Rectal smooth muscle tissue (tissue), 1 donor: ENCODE results near the gene IFIT1B.
"Not testable (repeated sequence)": the region's sequence is repeated elsewhere in the genome, so short reads cannot be mapped to it uniquely, and the experiment has no call there.

ENCODE experiments used
- H3K27ac ChIP-seq: one replicate; pipeline ENCODE4 v1.7.0; 2013; ENCODE audit warnings: low read depth, low read length, inconsistent platforms
- H3K27me3 ChIP-seq: one replicate; pipeline ENCODE4 v1.7.0; 2013; ENCODE audit warnings: low read length; ENCODE audit not compliant: control insufficient read depth, insufficient read depth
- H3K36me3 ChIP-seq: one replicate; pipeline ENCODE4 v1.7.0; 2013; ENCODE audit warnings: low read length; ENCODE audit not compliant: control insufficient read depth, insufficient read depth
- H3K4me1 ChIP-seq: one replicate; pipeline ENCODE4 v1.7.0; 2013; ENCODE audit warnings: low read length; ENCODE audit not compliant: control insufficient read depth, insufficient read depth
- H3K4me3 ChIP-seq: one replicate; pipeline ENCODE4 v1.7.0; 2013; ENCODE audit warnings: low read length
- H3K9ac ChIP-seq: one replicate; pipeline ENCODE4 v1.7.0; 2013; ENCODE audit warnings: low read length

IFIT1B gene

DNA sequence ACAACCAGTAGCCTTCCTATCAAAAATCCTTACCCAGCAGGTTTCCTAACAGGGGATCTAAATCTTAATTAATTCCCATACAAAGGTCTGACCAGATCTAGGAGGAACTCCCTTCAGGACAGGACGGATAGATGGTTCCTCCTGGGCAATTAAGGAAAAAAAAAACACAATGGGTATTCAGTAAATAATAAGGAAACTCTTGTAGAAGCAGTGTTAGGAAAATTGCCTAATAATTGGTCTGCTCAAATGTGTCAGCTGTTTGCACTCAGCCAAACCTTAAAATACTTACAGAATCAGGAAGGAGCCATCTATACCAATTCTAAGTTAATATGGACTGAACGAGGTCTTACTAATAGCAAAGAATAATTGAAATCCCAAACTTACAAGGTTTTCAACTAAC, 33.3 kb downstream of the IFIT1B start:
- not testable (repeated sequence) for H3K27me3 ChIP-seq, H3K36me3 ChIP-seq, H3K4me1 ChIP-seq, H3K27ac ChIP-seq, H3K9ac ChIP-seq, H3K4me3 ChIP-seq

DNA sequence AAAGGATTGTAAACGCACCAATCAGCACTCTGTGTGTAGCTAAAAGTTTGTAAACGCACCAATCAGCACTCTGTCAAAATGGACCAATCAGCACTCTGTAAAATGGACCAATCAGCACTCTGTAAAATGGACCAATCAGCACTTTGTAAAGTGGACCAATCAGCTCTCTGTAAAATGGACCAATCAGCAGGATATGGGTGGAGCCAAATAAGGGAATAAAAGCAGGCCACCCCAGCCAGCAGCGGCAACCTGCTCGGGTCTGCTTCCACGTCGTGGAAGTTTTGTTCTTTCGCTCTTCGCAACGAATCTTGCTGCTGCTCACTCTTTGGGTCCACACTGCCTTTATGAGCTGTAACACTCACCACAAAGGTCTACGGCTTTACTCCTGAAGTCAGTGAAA, 34.4 kb downstream of the IFIT1B start:
- not testable (repeated sequence) for H3K4me3 ChIP-seq, H3K4me1 ChIP-seq, H3K27me3 ChIP-seq

DNA sequence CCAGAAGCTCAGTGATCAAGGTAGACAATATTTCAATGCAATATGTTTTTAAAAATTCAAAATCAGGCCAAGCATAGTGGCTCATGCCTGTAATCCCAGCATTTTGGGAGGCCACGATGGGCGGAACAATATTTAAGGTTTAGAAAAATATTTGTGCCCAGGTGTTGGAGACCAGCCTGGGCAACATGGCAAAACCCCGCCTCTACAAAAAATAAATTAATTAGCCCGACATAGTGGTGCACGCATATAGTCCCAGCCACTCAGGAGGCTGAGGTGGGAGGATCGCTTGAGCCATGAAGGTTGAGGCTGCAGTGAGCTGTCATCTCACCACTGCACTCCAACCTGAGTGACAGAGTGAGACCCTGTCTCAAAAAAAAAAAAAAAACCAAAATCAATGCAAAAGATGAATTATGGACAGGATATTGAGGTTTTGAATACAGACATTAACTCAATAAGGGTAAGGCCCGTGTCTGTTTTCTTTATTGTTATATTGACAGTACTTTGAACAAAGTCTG, 35.6 kb downstream of the IFIT1B start:
- Histone ChIP-seq H3K27ac (peak overlapping the region; percentile 90), H3K4me1 (peaks cover 7% of the 10 kb centered on the region), H3K27me3 (no peaks in the 10 kb centered on the region), H3K36me3 (peaks cover 3% of the 10 kb centered on the region), H3K4me3 (peak overlapping the region; percentile 78), H3K9ac (no peak overlapping the region)

More for the DNA sequence above, 34.4 kb downstream of the IFIT1B start:
- H3K36me3 ChIP-seq, H3K9ac ChIP-seq, H3K27ac ChIP-seq: not testable (repeated sequence)

DNA sequence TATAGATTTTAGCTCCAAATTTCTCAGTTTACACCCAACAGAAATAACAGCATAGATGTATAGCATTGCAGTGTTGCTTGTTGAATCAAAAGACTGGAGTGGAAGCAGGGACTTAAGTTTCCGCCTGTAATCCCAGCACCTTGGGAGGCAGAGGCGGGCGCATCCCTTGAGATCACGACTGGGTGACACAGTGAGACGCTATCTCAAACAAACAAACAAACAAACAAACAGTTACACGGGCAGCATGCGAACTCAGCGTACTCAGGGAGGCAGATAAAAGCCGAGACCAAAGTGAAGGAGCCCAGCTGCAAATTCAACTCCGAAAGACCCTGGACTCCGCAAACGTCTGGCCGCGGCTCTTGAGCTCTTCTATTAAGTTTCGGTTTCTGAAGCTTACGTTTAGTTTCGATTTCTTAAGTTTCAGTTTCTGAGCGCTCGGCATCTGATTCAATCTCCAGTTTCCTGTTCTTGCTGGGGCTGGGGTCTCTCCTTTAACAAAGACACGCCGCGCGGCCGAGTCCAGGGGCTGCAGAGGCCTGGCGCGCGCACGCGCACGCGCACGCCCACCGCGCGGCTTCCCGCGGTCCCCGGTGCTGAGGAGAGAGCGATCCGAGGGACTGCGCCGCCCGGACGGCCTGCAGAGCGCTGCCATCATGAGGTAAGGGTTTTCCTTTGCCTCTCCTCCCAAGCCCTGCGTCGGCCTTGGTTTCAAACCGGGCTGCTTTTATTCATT, 36.5 kb downstream of the IFIT1B start, which contains the start of gene IFIT5:
IFIT5 (plus strand) TSS at position 423 of the 733 bp plus-strand sequence; CDS start at position 654, 231 bp downstream.
- peaks cover 7% of the 10 kb centered on the region for H3K4me1 ChIP-seq
- H3K27ac ChIP-seq = peak within 1 kb of the TSS; percentile 90
- H3K4me3 ChIP-seq = peak within 1 kb of the TSS; percentile 78
- H3K9ac ChIP-seq = peak within 1 kb of the TSS; percentile 68
- no peaks in the 10 kb centered on the region for H3K27me3 ChIP-seq
- peaks cover 3% of the 10 kb centered on the region for H3K36me3 ChIP-seq

DNA sequence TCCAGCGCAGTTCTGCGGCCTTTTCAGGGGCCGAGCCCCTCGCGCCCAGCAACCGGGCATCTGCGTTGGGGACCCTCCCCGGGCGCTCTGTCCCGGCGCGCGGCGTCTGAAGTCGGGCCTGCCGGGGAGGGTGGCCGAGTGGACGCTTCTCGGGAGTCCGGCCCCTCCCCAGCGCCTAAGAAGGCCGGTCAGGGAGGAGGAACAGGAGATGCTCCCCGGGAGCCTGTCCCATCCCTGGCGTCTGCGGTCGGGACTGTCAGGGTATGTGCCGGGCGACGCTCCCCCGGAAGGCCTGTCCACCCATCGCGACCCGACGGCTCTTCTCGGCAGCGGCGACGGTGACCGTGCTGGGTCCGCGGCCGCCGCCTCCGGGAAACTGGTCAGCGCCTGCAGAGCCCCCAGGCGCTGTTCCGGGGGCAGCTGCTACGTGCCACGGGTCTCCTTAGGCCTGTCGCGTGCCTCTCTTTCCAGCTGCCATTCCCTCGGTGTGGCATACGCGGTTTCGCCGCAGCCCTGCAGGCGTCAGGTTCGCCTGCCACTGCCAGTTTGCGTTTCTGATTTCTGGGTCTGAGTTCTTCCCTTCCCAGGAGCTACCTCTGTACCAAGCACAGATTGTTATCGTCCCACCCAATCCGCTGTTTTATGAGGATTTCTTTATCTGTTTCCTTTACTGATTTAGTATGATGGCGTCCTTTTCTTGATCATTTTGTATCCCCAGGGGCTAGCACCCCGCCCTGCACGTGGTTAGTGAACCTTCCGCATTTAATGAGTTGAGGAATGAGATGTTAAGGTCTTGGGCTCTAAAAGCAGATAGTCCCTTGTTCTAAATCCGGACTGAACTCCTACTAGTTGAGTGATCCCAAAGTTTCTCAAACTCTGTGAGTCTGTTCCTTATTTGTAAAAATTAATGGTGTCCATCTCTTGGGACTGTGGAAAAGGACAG, 37.3 kb downstream of the IFIT1B start:
- H3K9ac ChIP-seq = peak overlapping the region; percentile 68
- peaks cover 3% of the 10 kb centered on the region for H3K36me3 ChIP-seq
- peaks cover 7% of the 10 kb centered on the region for H3K4me1 ChIP-seq
- no peaks in the 10 kb centered on the region for H3K27me3 ChIP-seq
- peak overlapping the region; percentile 90 for H3K27ac ChIP-seq
- H3K4me3 ChIP-seq = peak overlapping the region; percentile 78

DNA sequence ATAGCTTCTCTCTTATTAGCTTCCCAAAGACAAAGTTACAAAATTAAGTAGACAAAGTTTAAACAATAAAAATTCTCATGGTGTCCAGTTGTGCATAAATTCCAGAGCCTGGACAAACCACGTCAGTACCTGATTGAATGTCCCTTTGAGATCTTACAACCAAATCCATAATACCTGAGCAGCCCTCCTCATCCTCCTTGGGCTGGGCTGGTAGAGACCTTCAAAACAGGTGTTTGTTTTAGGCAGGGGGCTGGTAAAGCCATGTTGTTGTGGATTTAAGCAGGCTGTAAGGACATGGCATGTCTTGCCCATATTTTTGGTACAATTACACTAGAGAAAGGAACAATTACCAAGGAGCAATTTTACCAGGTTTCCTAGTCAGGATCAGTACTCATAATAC, 38.6 kb downstream of the IFIT1B start:
- H3K4me1 ChIP-seq = peaks cover 7% of the 10 kb centered on the region
- H3K27ac ChIP-seq = no peak overlapping the region
- no peak overlapping the region for H3K4me3 ChIP-seq
- no peaks in the 10 kb centered on the region for H3K27me3 ChIP-seq
- H3K9ac ChIP-seq = no peak overlapping the region
- peaks cover 3% of the 10 kb centered on the region for H3K36me3 ChIP-seq

DNA sequence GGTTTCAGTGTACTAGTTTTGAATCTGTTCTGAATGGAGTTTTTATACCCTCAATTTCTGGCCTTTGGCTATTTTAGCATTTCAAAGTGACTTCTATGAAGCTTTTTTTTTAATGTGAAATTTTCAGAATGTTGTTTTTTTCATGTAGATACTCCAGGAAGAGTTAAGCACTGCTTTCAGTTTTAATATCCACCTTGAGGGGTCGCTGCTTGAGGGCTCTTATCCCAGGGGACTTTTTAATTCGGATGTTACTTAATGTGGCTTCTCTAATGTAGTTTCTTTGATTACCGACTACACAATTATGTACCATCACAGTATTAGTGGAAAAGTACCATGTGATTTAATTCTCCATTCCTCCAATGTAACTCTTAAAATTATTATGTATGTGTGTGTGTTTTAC, 41.7 kb downstream of the IFIT1B start:
- Histone ChIP-seq H3K27ac (no peak overlapping the region), H3K9ac (no peak overlapping the region), H3K4me3 (no peak overlapping the region), H3K27me3 (no peaks in the 10 kb centered on the region), H3K4me1 (peaks cover 3% of the 10 kb centered on the region), H3K36me3 (peaks cover 3% of the 10 kb centered on the region)

DNA sequence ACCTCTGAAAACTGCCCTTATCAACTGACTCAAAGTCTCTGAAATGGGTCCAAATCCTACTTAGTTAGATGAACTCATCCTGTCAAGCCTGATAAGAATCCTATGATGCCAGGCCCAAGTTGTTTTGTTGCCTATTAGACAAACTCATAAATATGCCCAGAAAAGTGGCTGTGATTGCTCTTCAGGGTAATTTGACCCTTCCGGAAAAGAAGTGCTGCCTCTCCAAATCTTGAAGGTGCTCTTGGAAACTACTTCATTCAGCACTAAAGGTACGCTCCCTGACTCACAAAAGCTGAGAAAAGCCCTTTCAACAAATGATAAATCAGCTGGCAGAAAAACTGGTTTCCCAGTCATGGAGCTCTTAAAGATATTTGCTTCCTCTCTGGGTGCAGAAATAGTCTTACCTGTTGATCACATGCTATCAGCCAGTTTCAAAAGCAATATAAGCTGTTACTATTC, 43.2 kb downstream of the IFIT1B start:
- Histone ChIP-seq H3K4me3 (no peak overlapping the region), H3K4me1 (peaks cover 3% of the 10 kb centered on the region), H3K36me3 (peaks cover 3% of the 10 kb centered on the region), H3K27me3 (no peaks in the 10 kb centered on the region), H3K9ac (no peak overlapping the region), H3K27ac (no peak overlapping the region)

DNA sequence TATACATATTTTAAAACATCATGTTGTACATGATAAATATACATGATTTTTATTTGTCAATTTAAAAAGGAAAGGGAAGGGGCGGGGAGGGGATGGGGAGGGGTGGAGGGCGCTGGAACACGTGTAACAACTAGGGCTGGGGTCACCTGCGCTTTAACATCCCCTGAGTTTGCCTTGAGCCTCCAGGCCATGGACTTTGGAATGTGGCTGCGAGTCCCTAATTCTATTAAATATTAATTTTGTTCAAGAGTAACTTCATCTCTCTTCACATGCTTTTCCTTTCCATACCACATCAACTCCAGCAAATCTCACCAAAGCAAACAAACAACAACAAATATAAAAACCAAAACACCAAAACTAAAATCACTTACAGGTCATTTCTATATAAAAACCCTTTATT, 47.1 kb downstream of the IFIT1B start:
- Histone ChIP-seq H3K9ac (no peak overlapping the region), H3K4me1 (no peaks in the 10 kb centered on the region), H3K4me3 (no peak overlapping the region), H3K27ac (no peak overlapping the region), H3K27me3 (no peaks in the 10 kb centered on the region), H3K36me3 (no peaks in the 10 kb centered on the region)

DNA sequence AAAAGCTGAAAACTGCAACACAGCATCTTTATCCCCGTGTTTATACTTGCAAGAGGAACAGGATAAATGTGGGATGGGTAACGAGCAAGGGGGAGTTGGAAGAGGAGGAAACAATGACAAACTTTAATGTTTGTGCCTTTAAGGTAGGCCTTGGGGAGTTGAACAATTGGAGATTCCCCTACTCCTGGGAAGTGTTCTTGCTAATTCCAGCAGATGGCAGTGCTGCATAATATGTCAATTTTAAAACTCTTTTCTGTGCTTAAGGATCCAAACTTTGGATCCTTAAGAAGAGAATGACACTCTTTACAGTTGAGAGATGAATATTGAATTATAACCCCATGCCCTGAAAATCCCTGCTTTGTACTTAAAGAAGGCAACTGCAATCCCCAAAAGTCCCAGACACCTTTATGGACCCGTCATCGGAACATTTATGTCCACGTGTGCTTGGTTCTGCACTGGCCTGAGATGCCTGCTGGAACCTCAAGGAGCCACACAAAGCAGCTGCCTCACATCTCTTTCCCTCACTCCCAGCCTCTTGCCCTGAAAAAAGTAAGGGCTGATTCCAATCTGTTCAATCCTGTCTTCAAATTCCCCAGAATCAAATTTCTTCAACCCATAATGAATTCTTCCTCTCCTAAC, 48.5 kb downstream of the IFIT1B start:
- Histone ChIP-seq H3K9ac (no peak overlapping the region), H3K36me3 (no peaks in the 10 kb centered on the region), H3K4me1 (no peaks in the 10 kb centered on the region)

DNA sequence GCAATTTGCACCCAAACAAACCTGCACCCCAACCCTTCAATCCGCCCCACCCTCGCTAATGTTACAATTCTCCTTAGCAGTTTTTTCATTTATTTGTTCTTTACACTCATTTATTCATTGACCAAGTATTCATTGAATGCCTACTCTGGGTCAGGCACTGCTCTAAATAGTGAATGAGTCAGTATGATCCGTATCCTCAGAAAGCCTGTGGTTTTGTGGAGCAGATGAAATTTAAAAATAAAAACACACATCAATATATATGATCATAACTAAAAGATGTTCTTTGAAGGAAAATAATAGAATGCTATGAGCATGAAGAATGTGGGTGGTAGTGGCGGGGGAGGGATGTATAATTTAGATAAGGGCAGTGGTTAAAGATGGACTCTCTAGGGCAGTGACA, 49.8 kb downstream of the IFIT1B start:
- no peak overlapping the region for H3K9ac ChIP-seq
- no peaks in the 10 kb centered on the region for H3K27me3 ChIP-seq
- no peak overlapping the region for H3K27ac ChIP-seq
- no peak overlapping the region for H3K4me3 ChIP-seq
- no peaks in the 10 kb centered on the region for H3K36me3 ChIP-seq
- H3K4me1 ChIP-seq = no peaks in the 10 kb centered on the region

More for the DNA sequence above, 48.5 kb downstream of the IFIT1B start:
- Histone ChIP-seq H3K27me3 (no peaks in the 10 kb centered on the region), H3K4me3 (no peak overlapping the region), H3K27ac (no peak overlapping the region)

DNA sequence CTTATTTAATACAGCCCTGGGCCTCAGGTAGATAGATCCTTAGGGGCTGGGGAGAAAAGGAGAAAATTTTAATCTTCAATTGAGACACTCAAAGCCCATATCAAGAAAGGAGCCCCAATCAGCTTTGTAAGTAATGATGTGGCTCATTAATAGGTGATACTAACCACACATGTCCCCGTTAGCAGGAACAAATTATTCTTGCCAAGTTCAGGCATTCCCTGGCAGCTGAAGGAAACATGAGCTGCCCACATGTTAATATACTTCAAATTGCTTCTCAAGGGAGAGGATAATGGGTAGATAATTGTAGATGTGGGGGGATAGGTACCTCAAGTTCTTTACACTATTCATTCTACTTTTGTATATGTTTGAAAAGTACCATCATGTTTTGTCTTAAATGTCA, 51.0 kb downstream of the IFIT1B start:
- H3K4me3 ChIP-seq = no peak overlapping the region
- H3K4me1 ChIP-seq = no peaks in the 10 kb centered on the region
- no peaks in the 10 kb centered on the region for H3K27me3 ChIP-seq
- H3K27ac ChIP-seq = no peak overlapping the region
- H3K9ac ChIP-seq = no peak overlapping the region
- no peaks in the 10 kb centered on the region for H3K36me3 ChIP-seq
